ENCODE measurements around the gene ACBD4.

ACBD4 gene, protein sequence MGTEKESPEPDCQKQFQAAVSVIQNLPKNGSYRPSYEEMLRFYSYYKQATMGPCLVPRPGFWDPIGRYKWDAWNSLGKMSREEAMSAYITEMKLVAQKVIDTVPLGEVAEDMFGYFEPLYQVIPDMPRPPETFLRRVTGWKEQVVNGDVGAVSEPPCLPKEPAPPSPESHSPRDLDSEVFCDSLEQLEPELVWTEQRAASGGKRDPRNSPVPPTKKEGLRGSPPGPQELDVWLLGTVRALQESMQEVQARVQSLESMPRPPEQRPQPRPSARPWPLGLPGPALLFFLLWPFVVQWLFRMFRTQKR

DNA sequence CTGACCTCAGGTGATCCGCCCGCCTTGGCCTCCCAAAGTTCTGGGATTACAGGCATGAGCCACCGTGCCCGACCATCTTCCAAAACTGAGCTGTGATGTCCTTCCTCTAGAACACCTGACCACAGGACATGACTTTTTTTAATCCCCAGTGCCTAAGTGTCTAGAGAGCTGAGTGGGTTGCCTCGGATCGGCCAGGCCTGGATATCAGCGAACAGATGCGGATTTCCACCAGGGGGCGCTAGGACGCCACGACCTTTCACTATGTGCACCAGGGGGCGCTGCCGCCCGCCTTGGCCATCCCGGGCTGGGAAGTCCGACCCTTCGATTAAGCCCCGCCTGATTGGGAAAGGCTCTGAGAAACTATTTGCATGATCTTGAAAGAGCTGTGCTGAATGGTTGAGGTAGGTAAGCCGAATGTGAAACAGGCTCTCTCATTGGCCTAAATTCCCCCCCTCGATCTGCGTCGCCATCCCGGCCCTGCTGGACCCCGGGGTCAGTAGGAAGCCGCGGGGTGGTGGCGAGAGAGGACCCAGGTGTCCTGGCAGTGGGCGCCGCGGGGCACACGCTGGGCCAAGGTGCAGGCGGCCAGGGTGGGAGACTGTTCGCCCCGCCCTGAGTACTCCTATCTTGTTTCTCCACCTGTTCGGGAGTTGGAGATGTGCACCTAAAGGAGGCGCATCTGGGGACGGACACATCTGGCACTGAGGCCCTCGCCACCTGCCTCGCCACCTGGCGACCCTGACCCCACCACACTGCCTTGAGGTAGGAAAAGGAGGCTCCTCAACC is at the start of gene ACBD4:
Gene ACBD4, plus strand, starts transcription at position 496 of the 786 bp plus-strand sequence. CDS start 458 bp downstream, outside the sequence.
- DNase-seq = peak; percentile 69

DNA sequence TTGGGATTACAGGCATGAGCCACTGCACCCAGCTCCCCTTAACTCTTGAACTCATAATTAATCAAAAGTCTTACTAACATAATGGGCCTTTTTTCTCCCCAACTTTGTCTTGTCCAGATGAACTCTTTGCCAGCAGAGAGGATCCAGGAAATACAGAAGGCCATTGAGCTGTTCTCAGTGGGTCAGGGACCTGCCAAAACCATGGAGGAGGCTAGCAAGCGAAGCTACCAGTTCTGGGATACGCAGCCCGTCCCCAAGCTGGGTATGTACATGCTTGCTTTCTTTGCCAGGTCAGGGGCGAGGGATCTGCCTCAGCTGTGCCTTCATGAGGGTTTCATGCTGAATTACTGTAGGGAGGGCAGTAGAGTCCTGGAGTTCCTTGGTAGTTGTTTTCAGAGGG is 49.1 kb upstream of the ACBD4 start:
- DNase-seq = no peak

DNA sequence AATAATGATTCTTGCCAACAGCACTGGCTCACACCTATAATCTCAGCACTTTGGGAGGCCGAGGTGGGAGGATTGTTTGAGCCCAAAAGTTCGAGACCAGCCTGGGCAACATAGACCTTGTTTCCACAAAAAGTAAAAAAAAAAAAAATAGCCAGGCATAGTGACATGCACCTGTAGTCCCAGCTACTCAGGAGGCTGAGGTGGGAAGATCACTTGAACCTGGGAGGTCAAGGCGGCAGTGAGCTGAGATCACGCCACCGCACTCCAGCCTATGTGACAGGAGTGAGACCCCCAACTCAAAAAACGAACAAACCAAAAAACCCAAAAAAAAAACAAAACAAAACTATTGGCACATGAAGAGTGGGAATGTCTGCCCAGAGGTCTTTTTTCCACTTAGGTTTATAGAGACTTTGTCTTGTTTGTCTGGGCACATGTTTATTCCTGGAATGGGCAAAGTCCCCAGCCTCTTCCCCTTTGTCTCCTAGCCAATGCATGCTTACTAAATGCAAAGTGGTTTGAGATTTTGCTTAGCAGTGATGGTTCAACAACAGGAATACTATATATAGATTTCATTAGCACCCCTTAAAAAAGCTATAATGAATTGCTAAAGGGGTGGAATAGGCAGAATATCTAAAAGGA is 48.5 kb upstream of the ACBD4 start:
- no peak for DNase-seq

DNA sequence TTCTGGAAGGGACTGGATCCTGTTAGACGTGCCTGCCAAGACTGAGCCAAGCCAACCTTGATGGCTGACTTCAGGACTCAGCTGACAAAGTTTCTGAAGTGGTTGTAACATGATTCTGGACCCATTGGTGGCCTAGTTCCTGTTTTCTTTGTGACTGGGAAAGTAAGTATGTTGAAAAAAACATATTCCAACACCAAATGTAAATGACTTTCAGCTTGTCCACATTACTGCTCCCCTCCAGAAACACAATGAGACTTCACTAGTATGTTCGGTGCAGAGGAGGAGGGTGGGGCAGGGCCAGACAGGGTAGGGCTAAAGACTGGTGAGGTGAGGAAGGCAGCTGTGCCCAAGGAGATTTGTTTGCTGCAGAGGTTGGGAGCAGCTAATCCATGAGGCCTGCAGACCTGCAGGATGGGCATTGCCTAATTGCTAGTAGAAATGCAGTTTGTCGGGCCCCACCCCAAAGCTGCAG is 47.9 kb upstream of the ACBD4 start:
- no peak for DNase-seq

DNA sequence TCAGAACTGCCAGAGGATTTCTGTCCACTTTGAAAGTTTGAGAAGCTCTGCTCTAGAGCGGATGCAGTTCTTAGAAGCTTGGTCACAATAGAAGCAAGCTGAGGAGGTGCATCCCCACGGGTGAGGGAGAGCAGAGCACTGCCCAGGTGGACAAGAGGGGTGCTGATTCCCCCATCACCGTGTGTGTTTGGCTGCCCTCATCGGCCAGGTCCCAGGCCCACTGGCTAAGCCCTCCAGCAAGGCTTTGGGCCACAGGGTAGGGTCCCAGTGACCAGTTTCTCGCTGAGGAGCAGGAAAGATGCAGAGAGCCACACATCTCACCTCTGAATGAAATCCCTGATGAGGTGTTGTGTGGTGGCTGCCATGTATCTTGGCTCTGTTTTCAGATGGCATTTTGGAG is 47.5 kb upstream of the ACBD4 start:
- DNase-seq = no peak

DNA sequence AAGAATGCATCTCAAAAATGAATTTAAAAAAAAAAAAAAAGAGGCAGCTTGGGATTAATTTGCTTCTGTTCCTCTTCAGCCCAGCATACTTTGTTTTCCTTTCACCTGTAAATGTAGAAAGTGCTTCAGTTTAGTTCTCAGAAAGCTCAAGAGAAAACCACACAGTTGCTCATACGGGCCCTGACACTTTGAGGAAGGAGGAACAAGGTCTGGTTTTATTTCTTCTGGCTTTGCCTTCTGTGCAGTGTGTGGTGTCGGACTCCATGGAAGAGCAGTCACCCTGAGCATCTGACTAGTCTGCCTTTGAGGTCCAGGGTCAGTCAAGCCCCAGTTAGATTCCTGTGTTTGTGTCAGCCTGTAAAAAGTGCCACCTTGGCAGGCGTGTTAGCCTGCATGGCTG is 46.7 kb upstream of the ACBD4 start:
- no peak for DNase-seq

DNA sequence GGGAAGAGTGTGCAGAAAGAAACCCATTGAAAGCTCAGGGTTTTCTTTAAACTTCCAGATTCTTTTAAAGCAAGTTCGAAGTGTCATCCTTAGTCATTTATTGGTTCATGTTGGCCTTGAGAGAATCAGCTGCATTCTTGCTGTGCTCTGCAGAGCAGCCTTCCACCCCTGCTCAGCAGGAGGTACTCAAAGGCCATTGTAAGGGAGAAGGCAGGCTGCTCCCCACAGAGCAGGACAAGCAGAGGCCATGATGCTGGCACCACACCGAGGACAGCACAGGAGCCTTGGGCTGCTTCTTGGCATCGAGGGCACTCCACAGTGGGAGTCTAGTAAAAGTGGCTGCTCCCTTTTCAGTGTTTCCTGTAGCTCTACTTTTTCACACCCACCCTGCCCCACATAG is 44.8 kb upstream of the ACBD4 start:
- no peak for DNase-seq

DNA sequence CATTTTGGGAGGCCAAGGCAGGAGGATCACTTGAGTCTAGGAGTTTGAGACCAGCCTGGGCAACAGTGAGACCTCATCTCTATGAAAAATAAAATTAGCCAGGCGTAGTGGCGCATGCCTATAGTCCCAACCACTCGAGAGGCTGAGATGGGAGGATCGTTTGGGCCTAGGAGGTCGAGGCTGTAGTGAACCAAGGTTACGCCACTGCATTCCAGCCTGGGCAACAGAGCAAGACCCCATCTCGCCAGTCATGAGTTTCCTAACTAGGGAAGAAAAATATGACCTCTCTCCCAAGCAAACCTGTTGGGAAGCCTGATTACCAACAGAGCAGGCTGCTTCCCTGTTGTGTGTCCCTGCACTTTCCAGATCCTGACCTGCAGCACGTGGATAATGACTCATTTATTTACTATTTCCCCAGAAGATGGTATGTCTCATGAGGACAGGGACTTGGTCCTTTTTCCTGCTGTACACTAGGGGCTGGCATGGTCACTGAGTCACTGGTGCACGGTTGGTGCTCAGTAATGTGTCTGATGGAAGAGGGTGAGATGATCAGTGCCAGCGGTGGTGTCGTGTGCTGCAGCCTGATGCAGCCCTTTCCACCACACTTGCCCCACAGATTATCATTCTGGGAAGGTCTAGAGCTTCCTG is 43.6 kb upstream of the ACBD4 start:
- DNase-seq = no peak

DNA sequence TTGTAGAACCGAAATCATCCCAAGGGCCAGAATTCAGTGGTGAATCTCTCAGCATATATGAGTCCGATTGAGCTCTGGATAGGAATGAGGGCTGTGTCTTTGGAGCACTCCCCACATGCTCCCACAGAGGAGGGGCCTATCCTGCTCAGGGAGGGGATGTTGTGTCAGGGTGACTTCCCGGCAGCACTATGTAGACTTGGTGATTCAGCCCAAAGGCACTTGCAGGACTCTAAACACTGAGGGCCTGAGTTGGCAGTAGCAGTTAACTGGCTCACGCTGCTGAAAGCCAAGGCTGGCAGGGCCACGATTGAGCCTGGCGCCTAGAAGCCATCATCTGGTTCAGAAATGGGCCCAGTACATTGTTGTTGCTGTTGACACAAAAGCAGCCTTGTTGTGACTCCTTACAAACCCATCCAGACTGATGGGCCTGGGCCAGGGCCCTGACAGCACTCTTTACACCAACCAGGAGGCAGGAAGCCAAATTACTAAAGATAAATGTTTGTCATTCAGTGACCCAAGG is 42.5 kb upstream of the ACBD4 start:
- peak; percentile 47 for DNase-seq

DNA sequence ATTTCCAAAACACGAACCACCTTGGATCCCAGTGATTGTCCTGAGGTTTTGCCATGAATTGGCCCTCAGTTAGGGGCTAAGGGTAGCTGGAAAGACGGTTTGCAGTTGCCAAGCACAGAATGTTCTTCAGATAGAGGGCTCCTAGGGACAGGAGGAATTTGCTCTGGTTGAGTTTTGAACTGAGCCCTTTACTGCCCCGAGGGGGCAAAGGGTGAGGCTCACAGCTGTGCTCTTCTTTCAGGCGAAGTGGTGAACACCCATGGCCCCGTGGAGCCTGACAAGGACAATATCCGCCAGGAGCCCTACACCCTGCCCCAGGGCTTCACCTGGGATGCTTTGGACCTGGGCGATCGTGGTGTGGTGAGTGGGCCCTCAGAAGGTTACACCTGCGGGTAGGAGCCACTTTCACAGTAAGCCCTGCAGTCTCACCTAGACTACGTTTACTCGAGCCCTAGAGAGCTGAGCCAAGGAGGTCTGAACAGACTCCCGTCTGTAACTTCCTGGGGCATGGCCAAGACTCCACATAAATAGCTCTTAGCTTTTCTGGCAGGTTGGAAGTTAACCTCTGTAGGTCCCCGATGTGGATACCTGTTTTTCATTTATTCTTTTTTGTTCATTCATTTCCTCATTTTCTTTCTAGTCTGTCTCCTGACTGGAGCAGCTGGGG is 41.9 kb upstream of the ACBD4 start:
- DNase-seq = peak; percentile 28

DNA sequence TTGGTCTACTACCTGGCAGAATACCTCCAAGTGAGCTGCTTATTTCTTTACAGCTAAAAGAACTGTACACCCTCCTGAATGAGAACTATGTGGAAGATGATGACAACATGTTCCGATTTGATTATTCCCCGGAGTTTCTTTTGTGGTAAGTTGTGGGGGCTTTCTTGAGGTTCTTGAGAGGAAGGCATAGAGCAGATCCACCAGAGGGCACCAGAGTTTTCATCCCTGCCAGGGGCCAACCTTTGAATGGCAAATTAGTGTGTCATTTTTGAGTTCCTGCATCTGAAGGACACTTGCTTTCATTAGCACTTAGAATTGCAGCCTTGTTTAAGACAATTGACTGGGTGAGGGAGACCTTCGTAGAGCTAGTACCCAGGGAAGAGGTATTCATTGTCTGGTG is 39.3 kb upstream of the ACBD4 start:
- no peak for DNase-seq

DNA sequence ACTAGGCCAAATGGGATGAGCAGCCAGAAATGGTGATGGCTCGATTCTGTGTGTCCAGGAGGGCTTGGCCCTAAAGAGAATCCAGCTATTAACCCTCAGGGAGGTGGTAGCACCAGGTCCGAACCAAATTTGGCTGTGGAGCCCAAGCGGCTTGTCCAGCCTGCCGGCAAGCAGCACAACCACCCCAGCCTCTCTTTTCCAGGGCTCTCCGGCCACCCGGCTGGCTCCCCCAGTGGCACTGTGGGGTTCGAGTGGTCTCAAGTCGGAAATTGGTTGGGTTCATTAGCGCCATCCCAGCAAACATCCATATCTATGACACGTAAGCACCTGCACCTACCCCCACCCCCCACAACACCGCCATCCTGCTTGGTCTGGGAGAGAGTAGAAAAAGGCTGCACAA is 38.6 kb upstream of the ACBD4 start:
- DNase-seq = no peak

DNA sequence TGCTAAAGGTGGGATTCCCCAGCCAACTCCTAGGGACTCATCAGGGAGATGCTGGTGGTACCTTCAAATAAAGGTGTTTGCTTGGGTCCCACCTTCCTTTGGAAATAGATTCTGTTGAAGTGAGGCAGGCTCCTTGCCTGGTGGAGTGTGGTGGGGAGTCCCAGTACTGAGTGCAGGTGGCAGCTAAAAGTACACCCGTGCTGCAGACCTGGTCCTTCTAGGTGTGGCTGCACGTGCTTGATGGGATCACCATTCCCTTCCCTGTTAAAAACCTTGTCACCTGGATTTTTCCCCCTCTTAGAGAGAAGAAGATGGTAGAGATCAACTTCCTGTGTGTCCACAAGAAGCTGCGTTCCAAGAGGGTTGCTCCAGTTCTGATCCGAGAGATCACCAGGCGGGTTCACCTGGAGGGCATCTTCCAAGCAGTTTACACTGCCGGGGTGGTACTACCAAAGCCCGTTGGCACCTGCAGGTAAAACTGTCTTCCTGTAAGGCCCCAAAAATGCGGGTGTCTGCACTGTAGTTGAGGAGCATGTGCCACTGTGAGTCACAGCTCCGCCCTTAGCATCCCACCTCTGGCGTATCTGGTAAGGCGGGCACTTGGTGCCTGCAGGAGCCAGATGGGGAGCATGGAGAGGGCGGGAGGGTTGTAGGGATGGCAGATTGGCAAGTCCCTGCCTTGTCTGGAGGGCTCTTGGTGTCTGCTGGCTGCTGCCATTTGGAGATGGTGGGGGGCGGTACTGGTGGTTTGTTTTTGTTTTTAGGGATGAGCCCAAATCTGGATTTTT is 37.2 kb upstream of the ACBD4 start:
- DNase-seq = no peak

DNA sequence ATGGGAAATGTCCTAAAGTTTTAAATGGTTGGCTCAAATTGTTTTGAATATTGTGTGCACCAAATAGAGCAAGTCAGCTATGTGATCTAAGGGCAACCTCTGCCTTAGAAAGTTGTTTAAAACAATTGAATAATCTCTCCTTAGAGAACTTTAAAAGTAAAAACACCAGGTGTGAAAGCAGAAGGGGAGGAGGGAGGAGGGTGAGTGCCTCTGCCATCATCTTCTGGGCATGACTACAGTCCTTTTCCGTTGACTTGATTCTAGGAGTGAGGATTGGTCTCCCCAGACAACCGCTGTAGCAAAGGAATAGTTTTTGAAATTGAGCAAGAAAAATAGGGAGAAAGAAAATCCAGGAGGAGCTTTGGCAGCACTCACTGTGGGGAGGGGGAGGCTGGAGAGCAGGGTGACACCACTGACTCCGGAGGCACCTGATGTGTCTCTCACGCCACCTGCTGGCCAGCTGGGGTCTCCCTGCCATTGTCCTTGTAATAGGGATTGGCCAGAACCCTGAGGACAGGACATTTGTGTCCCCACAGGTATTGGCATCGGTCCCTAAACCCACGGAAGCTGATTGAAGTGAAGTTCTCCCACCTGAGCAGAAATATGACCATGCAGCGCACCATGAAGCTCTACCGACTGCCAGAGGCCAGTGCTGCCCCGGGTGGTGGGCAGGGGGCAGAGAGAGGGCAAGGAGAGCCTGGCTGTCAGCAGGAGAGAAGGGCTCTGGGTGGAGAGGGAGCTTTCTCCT is 36.4 kb upstream of the ACBD4 start:
- no peak for DNase-seq

DNA sequence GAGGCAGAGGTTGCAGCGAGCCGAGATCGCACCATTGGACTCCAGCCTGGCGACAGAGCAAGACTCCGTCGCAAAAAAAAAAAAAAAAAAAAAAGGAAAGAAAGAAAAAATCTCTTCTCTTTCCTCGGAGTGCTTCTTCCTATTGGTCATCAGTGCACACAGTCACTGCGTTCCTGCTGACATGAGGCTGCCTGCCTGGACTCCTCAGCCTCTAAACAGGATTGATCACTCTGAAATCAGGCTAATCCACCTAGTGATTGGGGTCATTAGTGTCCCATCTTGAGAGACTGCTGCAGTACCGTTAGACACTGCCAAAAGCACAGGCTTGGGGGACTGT is 34.0 kb upstream of the ACBD4 start:
- DNase-seq = no peak

DNA sequence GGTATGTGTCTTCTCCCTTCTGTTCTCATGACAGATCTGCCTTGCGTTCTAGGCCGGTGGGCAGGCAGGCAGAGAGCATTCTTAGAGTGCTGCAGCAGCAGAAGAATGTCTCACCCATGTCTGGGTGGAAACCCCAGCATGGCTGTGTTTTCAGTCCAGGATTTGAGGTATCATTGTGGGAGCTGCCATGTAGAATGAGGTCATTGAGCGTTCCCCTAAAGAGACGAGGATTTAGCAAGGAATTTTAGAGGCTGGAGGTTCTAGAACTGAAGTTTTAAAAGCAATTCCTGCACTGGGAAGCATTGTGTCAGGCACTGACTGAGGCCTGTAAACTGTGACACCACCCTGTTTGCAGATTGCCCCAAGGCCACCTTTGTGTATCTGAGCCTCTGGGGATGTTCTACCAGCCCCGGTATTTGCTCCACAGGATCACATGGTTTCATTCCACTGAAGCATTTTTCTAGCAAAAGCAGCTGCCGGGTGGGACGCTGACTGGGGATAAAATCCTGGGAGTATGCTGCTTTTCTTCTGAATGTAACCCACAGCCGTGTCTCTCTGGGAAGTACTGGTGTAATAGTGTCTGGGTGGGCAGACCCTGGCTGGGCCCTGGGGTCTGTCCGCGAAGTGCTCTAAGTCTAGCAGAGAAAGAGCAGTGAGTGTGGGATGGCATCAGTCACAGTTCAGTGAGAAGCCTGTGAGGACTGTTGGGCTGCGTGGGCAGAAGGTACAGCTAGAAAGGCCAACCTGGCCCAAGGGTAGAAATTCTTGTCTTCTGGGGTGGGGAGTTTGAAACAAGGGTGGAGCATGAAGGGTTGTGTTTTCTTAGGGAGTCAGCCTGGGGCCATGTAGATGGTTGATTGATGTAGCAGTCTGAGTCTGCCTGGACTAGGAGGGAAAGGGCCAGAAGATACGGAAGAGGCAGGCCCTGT is 33.3 kb upstream of the ACBD4 start:
- no peak for DNase-seq

DNA sequence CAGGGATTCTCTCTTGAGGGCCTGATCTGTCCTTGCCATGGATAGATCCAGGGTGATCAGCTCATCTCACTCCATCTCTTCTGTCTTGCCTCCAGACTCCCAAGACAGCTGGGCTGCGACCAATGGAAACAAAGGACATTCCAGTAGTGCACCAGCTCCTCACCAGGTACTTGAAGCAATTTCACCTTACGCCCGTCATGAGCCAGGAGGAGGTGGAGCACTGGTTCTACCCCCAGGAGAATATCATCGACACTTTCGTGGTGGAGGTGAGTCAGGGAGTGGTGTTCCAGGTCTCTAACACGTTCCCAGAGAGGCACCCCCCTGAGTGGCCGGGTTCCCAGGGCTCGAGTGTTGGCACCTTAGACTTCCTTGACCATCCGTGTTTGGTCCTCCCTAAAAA is 32.6 kb upstream of the ACBD4 start:
- DNase-seq = no peak

DNA sequence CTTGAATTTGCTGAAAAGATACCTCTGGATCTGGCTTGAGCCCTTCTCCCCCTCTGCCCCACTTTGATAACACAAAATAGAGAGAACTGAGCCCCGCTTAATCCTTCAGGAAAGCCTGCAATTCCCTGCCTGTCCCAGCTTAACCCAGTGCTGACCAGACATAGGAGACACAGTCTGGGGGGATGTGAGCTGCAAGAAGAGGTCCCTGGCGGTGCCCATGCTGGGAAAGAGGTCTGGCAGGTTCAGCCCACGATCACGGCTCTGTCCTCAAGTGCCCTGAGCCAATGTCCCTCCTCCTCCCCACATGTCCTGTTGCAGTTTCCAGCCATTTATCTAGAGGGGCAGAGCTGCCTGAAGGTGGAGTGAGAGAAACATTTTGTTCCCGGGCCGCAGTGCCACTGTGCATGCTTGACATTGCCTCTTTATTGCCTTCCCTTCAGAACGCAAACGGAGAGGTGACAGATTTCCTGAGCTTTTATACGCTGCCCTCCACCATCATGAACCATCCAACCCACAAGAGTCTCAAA is 32.2 kb upstream of the ACBD4 start:
- DNase-seq = no peak

DNA sequence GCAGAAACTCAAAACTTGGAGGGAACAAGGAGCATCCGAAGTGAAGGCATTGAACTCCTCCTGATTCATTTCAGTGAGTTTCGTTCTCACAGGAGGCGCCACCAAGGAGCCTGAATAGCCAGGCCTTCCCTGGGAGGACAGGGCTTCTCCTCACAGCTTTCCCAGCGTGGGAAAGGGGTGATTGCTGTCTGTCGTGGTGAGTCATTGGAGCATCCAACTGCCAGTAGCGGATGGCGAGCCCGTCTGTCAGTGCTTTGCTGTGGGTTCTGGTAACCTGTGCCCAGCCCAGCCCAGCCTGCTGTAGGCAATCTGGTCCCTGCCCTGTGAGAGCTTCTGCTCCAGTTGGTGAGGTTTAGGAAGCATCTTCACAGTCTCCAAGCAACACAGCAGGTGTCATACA is 31.5 kb upstream of the ACBD4 start:
- DNase-seq = no peak

DNA sequence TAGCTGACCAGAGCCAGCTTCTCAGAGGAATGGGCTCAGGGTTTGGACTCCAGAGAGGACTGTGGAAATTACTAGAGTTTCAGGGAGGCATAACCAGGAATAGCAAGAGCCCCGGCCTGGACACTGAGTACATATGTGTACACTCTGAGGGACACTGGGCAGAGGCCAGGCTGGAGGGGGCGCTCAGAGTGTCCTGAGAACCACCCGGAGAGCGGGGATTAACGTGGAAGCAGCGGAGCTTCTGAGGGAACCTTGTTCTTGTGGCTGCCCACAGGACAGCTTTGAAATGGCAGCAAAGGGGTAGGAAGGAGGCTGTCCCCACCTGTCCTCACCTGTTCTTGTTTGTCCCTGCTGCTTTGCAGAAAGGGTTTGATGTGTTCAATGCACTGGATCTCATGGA is 31.0 kb upstream of the ACBD4 start:
- no peak for DNase-seq

All from NCI-H2029 treated with DMSO at 0.1 percent for 48 hours (cell line).